Mesothelial cell of epicardium (in vitro differentiated cells): ENCODE results near the gene B3GAT3. TPM values are rescaled to one million over a fixed set of nuclear protein-coding genes. Genes with fewer than 3 reads are reported as not detected.
"Not testable (repeated sequence)": the region's sequence is repeated elsewhere in the genome, so short reads cannot be mapped to it uniquely, and the experiment has no call there.

Experiments used
- DNase-seq, 2 experiments: peaks; one replicate each; pipeline ENCODE4 v3.0.0; 2021; ENCODE audit warnings: low spot score in 2 of 2; ENCODE audit not compliant: unreplicated experiment in 2 of 2
- H3K27ac Mint-ChIP-seq: 2 replicates; pipeline ENCODE4 v1.8.0; 2021; ENCODE audit warnings: mixed read lengths
- H3K27me3 Mint-ChIP-seq: 2 replicates; pipeline ENCODE4 v1.8.0; 2021; ENCODE audit warnings: low read depth, mixed read lengths
- H3K36me3 Mint-ChIP-seq: 2 replicates; pipeline ENCODE4 v1.8.0; 2021; ENCODE audit warnings: mixed read lengths
- H3K4me1 Mint-ChIP-seq: 2 replicates; pipeline ENCODE4 v1.8.0; 2021; ENCODE audit warnings: mixed read lengths
- H3K4me3 Mint-ChIP-seq: 2 replicates; pipeline ENCODE4 v1.8.0; 2021; ENCODE audit warnings: mild to moderate bottlenecking, moderate library complexity, mixed read lengths
- H3K9me3 Mint-ChIP-seq: 2 replicates; pipeline ENCODE4 v1.8.0; 2021; ENCODE audit warnings: mixed read lengths
- total RNA-seq: library from RNA; stranded (reverse); gene quantifications from 3 replicates; pipeline ENCODE4 v1.2.1, GENCODE V29; 2021
- TF ChIP-seq, protein P1 (sequence below): fragments of 200-600 bp; sonication (generic); IDR thresholded peaks from one replicate; pipeline ENCODE4 v1.5.0; 2021; ENCODE audit warnings: antibody characterized with exemption; ENCODE audit not compliant: unreplicated experiment

B3GAT3 gene
- total RNA-seq, 1 donor from 2014 or later, result 52.6 TPM

DNA sequence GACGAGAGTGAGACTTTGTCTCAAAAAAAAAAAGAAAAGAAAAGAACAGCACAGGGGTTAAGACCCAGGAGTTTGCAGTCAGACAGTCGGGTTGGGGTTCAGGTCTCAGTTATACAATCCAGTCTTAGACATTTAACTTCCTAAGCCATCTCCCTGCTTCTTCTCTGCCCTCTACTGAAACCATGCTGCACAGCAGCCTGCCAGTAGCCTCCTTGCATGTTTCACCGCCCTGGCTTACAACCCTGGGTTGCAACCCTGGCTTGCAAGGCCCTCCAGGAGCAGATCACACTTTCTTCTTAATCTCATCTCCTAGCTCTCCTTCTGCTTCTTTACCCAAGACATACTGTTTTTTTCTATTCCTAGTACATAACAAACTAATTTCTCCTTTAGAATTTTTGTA is 5.9 kb upstream of the B3GAT3 start:
- no peak overlapping the region for H3K4me3 Mint-ChIP-seq
- no peaks in the 10 kb centered on the region for H3K27me3 Mint-ChIP-seq
- H3K27ac Mint-ChIP-seq, result no peak overlapping the region
- peaks cover 49% of the 10 kb centered on the region for H3K36me3 Mint-ChIP-seq
- TF ChIP-seq, protein P1, sequence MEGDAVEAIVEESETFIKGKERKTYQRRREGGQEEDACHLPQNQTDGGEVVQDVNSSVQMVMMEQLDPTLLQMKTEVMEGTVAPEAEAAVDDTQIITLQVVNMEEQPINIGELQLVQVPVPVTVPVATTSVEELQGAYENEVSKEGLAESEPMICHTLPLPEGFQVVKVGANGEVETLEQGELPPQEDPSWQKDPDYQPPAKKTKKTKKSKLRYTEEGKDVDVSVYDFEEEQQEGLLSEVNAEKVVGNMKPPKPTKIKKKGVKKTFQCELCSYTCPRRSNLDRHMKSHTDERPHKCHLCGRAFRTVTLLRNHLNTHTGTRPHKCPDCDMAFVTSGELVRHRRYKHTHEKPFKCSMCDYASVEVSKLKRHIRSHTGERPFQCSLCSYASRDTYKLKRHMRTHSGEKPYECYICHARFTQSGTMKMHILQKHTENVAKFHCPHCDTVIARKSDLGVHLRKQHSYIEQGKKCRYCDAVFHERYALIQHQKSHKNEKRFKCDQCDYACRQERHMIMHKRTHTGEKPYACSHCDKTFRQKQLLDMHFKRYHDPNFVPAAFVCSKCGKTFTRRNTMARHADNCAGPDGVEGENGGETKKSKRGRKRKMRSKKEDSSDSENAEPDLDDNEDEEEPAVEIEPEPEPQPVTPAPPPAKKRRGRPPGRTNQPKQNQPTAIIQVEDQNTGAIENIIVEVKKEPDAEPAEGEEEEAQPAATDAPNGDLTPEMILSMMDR, result no peak
- no peak for DNase-seq
- no peaks in the 10 kb centered on the region for H3K9me3 Mint-ChIP-seq
- no peaks in the 10 kb centered on the region for H3K4me1 Mint-ChIP-seq

DNA sequence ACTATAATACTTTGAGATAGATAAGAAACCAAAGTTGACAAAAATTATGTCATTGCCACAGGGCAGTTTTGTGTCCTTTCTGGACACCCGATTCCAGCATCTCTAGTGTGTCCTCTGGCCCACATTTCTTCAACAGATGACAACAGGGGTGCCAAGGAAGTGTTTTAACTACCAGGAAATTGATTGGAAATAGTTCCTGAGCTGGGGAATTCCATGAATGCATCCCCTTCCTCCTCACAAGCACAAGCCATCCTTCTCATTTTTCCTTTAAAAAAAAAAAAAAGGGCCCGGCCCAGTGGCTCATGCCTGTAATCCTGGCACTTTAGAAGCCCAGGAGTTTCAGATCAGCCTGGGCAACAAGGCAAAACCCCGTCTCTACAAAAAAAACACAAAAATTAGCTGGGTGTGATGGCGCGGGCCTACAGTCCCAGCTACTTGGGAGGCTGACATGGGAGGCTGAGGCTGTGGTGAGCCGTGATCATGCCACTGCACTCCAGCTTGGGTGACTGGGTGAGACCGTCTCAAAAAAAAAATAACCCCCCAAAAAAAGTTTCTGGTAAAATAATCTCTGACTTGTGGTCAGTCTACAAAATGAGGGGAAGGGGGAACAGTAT is 797 bp upstream of the B3GAT3 start:
- no peaks in the 10 kb centered on the region for H3K27me3 Mint-ChIP-seq
- TF ChIP-seq, protein P1, result no peak
- H3K9me3 Mint-ChIP-seq, result no peaks in the 10 kb centered on the region
- H3K36me3 Mint-ChIP-seq, result peaks cover 19% of the 10 kb centered on the region
- no peak for DNase-seq
- H3K4me1 Mint-ChIP-seq, result peaks cover 23% of the 10 kb centered on the region
- peak overlapping the region; percentile 97 for H3K27ac Mint-ChIP-seq
- H3K4me3 Mint-ChIP-seq, result peak overlapping the region; percentile 92

DNA sequence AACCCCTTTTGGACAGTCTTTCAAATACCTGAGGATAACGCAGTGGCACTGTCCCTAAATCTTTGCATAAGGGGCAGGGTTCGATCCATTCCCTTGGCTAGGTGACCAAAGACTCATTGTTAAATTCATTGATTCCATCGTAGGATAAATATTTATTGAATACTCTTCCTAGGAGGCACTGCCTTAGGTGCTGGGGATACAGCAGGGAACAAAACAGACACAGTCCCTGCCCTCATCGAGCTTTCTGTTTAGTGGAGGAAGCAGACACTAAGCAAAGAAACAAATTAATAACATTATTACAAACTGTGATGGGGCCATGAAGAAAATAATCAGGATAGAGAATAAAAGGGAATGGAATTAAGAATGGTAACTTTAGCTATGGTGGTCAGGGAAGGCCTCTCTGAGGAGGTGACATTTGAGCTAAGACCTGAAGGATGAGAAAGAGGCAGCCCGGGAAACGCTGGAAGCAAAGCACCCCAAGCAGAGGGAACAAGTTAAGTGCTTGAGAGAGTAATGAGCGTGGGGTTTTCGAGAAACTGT is 689 bp downstream of the B3GAT3 start:
- H3K4me3 Mint-ChIP-seq, result peak overlapping the region; percentile 92
- H3K4me1 Mint-ChIP-seq, result peaks cover 23% of the 10 kb centered on the region
- DNase-seq, result no peak
- H3K27me3 Mint-ChIP-seq, result no peaks in the 10 kb centered on the region
- TF ChIP-seq, protein P1, result no peak
- H3K27ac Mint-ChIP-seq, result peak overlapping the region; percentile 94
- H3K36me3 Mint-ChIP-seq, result peaks cover 12% of the 10 kb centered on the region
- no peaks in the 10 kb centered on the region for H3K9me3 Mint-ChIP-seq

DNA sequence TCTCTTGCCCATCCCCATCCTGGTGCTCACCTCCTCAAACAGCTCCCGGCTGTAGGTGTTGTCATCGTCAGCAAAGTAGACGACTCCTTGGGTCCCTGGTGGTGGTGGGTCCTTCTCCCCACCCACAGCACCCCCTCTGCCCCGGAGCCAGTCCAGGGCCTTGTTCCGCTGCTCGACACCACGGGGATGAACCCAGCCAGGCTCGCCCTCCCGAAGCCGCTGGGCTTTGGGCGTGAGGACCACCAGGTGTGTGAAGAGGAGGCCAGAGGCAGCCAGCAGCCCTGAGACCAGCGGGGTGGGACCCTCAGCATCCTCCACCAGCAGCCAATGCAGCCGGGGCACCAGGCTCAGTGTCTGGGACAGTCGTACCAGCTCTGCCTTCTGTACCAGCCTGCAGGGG is 4.8 kb downstream of the B3GAT3 start:
- H3K4me1 Mint-ChIP-seq, result peaks cover 20% of the 10 kb centered on the region
- H3K27ac Mint-ChIP-seq, DNase-seq, H3K27me3 Mint-ChIP-seq, H3K9me3 Mint-ChIP-seq, H3K4me3 Mint-ChIP-seq, H3K36me3 Mint-ChIP-seq: not testable (repeated sequence)

DNA sequence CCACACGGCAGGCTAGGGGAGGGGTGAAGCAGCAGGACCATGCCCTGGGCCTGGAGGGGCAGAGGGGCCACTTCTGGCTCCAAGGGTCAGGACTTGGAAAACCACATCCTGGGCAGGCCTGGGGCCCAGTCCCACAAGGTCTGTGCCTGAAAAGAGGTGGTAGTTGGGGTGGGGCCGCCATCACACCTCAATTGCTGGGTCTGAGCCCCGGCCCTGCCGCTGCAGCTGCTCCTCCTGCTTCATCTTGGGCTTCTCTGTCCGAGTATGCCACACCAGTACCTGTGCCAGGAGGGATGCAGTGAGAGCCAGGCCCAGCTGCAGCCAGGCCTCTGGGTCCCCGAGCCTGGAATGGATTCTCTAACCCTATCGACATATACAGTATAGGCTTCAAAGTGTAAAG is 6.3 kb downstream of the B3GAT3 start:
- Mint-ChIP-seq H3K4me3 (no peak overlapping the region), H3K27me3 (no peaks in the 10 kb centered on the region), H3K9me3 (no peaks in the 10 kb centered on the region), H3K4me1 (peaks cover 25% of the 10 kb centered on the region), H3K36me3 (peaks cover 3% of the 10 kb centered on the region), H3K27ac (no peak overlapping the region)
- TF ChIP-seq, protein P1, result no peak
- no peak for DNase-seq

DNA sequence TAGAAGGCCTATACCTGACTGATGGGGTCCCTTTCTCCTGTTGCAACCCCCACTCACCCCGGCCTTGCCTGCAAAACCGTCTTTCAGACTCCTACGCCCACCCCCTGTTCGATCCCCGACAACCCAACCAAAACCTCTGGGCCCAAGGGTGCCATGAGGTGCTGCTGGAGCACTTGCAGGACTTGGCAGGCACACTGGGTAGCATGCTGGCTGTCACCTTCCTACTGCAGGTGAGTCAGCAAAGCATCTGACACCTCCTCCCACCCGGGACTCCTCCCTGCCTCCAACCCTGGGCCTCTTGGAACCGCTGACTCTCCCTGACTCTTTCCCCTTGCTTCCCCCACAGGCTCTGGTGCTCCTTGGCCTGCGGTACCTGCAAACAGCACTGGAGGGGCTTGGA is 7.5 kb downstream of the B3GAT3 start:
- Mint-ChIP-seq H3K27ac (peak overlapping the region; percentile 92), H3K9me3 (no peaks in the 10 kb centered on the region), H3K36me3 (peaks cover 3% of the 10 kb centered on the region), H3K4me1 (peaks cover 21% of the 10 kb centered on the region), H3K4me3 (peak overlapping the region; percentile 54), H3K27me3 (no peaks in the 10 kb centered on the region)
- no peak for DNase-seq
- TF ChIP-seq, protein P1, result no peak
